NCI-H1417 treated with DMSO at 0.1 percent for 48 hours (cell line): ENCODE results near the gene XRCC5.
"Not testable (repeated sequence)": the region's sequence is repeated elsewhere in the genome, so short reads cannot be mapped to it uniquely, and the experiment has no call there.

ENCODE experiments used
- DNase-seq: peaks from one replicate; lab custom pipeline; 2025; lab: John Stamatoyannopoulos, UW

Gene XRCC5

DNA sequence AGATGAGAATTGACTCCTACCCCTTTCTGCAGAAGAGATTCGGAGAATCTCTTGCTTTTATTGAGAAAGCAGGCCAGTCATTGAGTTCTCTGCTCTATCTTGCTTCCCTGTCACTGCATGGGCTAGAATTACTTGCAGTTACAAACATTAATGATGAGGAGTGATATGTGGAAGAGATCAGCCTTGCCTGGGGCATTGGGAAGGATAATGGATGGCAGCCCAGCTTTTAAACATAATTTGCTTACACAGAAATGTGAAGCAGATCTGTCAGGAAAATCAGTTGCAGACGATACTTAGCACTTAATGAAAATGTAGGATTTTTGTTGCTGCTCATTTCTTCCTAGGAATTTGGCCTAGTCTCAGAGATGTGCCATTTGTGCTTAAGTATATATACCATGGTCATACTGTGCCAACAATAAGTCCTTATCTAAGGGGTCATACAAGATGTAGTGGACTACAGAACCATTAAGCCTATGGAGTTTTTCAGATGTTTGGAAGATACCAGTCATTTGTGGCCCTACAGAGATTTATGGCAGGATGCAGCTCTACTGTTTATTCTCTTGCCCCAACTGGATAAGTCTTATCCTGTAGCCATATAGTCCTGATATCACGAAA is 92.7 kb downstream of the XRCC5 start:
- DNase-seq, result no peak

DNA sequence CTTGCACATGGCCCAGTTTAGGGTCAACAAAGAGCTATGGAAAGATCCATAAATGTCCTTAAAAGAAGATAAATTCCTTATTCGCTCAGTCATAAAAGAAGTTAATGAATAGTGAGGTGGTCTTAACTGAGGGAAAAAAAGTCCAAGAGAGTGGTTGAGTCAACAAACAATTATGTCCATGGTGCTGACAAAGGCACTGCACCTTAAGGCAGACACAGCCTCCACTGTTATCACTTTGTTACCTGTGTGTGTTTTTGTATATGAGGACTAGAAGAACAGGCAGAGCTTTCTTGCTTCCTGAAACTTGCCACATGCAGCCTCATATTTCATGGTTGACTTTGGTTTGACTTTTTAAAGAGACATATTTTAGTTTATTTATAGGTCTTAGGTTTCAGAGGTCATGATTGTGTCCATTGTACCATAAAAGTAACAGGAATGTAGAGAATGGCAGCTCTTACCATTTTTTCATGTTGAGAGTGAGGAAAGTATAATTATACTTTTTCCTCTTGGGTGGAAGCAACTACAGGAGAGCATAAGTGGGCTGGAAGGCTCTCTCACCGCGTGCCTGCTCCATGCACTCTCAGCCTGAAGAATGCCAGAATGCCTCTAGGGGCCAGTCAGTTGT is 93.6 kb downstream of the XRCC5 start:
- no peak for DNase-seq

DNA sequence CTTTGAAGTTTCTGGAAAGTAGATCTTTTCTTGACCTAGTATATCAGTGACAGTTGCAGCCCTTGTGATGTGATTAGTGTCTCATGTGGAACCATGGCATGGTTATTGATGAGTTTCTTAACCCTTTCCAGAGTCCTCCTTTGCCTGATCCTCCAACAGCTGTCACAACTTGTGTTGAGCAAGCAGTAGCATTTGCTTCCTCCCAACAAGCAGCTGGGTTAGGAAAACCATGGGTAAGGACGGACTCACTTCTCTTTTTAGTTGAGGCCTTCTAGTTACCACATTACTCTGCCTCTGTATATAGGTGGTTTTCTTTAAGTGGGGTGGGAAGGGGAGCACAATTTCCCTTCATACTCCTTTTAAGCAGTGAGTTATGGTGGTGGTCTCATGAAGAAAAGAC is 96.3 kb downstream of the XRCC5 start:
- no peak for DNase-seq

DNA sequence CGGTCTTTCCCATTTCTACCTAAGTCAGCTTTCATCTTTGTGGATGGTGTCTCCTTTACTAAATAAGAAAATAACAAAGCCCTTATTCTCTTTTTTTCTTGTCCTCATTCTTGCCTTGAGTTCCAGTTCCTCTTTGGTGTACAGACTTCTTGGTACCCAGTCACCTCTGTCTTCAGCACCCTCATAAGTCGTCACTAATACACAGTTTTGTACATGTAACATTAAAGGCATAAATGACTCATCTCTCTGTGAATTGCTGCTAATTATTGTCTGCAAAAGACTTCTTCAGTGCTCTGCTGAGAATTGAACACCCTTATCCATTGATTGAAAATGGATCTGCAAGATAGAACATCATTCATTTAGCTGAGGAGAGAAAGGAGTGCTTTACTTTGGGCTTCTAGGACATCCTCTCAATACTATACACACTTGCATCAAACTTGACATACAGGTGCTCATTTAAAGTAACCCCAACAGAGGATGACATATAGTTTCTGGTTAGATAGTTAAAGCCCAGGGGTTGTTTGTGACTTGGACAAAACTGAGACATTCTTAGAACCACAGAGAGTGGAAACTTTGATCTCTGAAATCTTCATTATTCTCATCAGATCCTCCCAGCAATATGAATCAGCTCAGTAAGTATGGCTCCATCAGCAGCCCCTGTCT is 97.0 kb downstream of the XRCC5 start:
- DNase-seq, result no peak

DNA sequence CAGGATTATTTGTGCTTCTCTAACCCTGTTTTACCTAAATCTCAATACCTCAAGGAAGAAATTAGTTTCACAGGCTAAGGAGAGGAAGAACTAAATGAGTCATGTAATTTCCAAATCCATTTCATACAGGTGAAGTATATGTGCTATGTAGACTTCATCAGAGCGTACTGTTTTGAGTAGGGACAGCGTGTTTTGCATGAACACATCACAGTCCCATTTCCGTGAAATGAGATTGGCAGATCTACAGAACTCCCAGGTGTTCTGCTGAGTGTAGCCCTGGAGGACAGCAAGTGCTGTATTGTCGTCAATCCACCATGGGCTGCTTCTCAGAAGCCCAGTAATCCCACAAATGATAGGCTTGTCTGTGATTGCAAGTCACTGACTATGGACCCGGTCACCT is 97.7 kb downstream of the XRCC5 start:
- DNase-seq, result no peak

- DNase-seq, result not testable (repeated sequence)
Observed at GRCh38 chr2:216208661-216209060, 99.5 kb downstream of the XRCC5 start.

- no peak for DNase-seq
Observed at GRCh38 chr2:216210701-216211540, 101.8 kb downstream of the XRCC5 start.

DNA sequence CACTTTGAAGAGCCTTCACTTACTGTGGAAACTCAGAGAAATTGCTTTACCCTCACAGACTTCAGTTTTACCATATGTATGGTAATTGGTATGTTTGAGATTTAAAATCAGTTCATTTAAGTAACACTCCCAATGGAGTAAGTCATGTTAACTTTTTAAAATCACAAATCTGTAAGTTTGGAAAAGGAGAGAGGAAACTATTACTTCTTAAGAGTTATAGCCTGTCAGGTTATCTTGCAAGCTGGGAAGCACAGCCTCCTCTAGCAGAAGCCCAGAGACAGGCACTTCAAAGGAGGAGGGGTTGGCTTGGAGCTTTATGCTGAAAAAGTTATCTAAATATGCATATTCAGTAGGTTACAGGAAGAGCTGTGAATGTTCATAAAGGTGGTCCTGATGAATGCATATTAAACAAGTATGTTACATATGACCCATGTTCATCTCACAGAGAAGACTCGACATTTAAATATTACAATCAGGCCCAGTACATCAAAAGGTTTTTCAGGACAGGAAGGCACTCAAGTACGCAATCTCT is 102.5 kb downstream of the XRCC5 start:
- no peak for DNase-seq

- DNase-seq, result no peak
Observed at GRCh38 chr2:216214768-216215167, 105.6 kb downstream of the XRCC5 start.

DNA sequence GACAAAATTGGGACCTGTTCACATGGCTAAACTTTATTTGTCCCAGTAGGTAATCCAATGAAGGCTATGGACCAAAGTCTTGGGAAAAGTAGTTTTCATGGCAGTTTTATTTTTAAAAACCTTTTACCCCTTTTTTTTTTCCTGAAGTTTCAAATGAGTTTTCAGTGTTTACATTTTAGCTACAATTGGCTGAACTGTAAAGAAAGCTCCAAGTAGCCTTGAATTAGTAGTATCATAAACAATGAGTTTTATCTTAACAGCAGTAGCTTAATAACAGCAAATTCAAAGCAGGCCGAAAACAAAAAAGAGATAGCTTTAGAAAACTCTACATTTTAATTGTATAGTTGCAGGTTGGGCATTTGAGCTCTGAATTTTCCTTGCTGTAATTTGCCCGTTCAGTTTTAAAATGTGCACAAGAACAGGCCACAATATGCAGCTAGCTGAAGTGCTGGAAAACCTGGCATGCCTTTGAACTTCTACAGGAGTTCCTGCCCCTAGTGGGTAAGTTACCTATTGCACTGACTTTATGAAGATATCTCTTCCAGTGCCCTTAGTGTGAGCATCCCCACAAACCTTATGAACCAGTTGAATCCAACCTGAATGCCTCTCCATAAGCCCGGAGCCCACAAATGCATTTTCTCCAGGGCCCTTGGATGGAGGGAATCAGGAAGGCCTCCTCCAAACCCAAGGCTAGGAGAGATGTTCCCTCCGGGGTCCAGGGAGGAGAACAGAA is 106.7 kb downstream of the XRCC5 start:
- no peak for DNase-seq

DNA sequence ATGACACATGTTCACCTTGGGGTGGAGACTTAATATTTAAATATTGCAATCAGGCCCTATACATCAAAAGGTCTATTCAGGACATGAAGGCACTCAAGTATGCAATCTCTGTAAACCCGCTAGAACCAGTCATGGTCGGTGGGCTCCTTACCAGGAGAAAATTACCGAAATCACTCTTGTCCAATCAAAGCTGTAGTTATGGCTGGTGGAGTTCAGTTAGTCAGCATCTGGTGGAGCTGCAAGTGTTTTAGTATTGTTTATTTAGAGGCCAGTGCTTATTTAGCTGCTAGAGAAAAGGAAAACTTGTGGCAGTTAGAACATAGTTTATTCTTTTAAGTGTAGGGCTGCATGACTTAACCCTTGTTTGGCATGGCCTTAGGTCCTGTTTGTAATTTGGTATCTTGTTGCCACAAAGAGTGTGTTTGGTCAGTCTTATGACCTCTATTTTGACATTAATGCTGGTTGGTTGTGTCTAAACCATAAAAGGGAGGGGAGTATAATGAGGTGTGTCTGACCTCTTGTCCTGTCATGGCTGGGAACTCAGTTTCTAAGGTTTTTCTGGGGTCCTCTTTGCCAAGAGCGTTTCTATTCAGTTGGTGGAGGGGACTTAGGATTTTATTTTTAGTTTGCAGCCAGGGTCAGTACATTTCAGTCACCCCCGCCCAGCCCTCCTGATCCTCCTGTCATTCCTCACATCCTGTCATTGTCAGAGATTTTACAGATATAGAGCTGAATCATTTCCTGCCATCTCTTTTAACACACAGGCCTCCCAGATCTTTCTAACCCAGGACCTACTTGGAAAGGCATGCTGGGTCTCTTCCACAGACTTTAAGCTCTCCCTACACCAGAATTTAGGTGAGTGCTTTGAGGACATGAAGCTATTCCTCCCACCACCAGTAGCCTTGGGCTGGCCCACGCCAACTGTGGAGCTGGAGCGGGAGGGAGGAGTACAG is 108.1 kb downstream of the XRCC5 start:
- no peak for DNase-seq

DNA sequence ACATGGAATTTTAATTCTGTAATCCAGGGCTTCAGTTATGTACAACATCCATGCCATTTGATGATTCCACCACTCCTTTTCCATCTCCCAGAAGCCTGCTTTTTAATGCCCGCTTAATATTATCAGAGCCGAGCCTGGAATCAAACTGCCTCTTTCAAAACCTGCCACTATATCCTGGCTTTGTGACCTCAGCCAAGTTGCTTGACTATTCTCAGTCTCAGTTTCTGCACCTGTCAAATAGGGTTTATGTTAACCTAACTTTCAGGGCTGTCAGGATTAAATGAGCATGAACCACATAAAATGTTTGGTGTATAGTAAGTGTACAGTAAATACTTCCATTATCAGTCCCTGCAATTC is 108.7 kb downstream of the XRCC5 start:
- no peak for DNase-seq

- DNase-seq, result no peak
Observed at GRCh38 chr2:216219861-216220260, 110.7 kb downstream of the XRCC5 start.

GRCh38 chr2:216220976-216221375 is 111.8 kb downstream of the XRCC5 start:
- no peak for DNase-seq

DNA sequence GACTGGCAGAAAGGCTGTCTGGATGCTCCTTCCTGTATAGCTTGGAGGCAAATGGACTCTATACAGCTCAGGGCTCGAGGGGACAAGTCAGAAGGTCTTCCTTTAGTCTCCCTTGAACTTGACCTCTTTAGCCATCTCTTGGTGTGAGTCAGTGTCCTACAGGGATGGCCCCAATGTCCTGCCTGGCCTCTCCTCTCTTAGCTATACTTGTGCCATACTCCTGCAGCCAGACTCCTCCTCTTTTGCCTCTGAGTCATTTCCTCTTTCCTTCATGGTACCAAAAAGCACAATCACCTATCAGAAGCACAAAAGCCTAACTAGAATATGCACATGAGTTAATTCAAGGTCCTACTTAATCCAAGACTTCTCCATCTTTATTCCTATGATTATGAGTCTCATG is 112.7 kb downstream of the XRCC5 start:
- DNase-seq, result no peak

GRCh38 chr2:216222650-216223352 is 113.7 kb downstream of the XRCC5 start:
- no peak for DNase-seq

DNA sequence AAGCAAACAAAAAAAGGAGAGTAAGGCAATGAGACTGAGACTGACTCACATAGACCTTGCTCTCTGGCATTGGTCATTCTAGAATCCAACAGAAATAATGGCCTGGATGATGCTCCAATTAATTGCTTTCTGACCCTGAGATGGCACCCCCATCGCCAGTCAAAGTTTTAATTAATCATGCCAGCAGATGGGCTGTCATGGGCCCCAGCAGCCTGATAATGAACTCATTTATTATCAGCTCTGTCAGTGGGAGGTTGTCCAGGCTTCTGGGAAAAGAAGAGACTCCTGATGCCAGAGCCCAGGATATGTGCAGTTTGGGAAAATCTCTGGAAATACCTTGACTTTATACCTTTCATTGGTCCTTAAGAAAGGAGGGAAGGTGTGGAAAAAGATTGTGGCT is 115.2 kb downstream of the XRCC5 start:
- no peak for DNase-seq

- no peak for DNase-seq
Observed at GRCh38 chr2:216229277-216229914, 120.2 kb downstream of the XRCC5 start.

DNA sequence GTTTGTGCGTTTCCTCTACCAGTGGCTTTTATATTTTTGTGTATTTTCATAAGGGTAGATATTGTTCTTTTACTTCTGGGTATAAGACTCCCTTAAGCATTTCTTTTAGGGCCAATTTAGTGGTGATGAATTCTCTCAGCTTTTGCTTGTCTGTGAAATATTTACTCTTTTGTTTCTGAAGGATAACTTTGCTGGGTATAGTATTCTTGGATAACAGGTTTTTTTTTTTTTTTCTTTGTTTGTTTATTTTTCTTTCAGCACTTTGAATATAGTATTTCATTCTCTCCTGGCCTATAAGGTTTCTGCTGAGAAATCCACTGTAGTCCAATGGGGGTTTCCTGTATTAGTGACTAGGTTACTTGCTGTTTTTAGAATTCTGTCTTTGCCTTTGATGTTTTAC is 122.7 kb downstream of the XRCC5 start:
- no peak for DNase-seq

DNA sequence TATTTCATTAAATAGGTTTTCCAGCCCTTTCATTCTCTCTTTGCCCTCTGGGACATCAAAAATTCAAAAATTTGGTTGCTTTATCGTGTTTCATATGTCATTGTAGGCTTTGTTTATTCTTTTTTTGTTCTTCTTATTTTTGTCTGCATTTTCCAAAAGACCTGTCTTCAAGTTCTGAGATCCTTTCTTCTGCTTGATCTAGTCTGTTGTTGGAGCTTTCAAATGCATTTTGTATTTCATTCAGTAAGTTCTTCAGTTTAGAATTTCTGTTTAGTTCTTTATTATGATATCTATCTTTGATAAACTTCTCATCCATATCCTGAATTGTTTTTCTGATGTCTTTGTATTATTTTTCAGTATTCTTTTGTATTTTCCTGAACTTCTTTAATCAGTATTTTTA is 123.6 kb downstream of the XRCC5 start:
- no peak for DNase-seq
